K562 (cell line): ENCODE data around the gene AGPAT2. TPM values are rescaled to one million over a fixed set of nuclear protein-coding genes. Genes with fewer than 3 reads are reported as not detected.
A peak's percentile ranks its signal among the peaks of the same experiment; 100 is the strongest.

ENCODE experiments used
- ATAC-seq: fragments of 200-7000 bp; cut with Tn5 transposase; 3 replicates; pipeline ENCODE4 v1.9.1; 2020; ENCODE audit warnings: moderate library complexity
- BruUV-seq: library from RNA; stranded (reverse); fragments of 400-500 nt; replicated peaks from 2 replicates; lab custom pipeline; 2021; lab: Mats Ljungman, UMichigan
- CTCF ChIA-PET: fragments of 300-600 bp; formaldehyde crosslinking; extraction: SDS; loops from one replicate; lab custom pipeline; 2021; ENCODE audit warnings: low intra/inter-chr PET ratio; lab: Yijun Ruan, JAX
- POLR2A ChIA-PET: fragments of 300-600, 350-650 bp; sonication (Branson Sonifier 250); formaldehyde crosslinking; extraction: SDS; loops from one replicate; lab custom pipeline; 2021; ENCODE audit warnings: antibody characterized with exemption, inconsistent platforms; lab: Yijun Ruan, JAX
- DNase-seq, 4 experiments: peaks; one replicate each; pipeline versions ENCODE4 v3.0.0 to v3.0.0-alpha.2; 2011 to 2018; ENCODE audit warnings: low spot score in 3 of 4, mixed read lengths in 3 of 4; ENCODE audit errors: extremely low read depth in 1 of 4
- FAIRE-seq: peaks from 2 replicates; lab custom pipeline; 2011; peaks lifted over from hg19 to GRCh38; lab: Jason Lieb, UNC
- H2AFZ ChIP-seq: 2 replicates; pipeline ENCODE4 v1.6.0; 2011; ENCODE audit warnings: low read depth, low read length, control low read depth, inconsistent platforms
- H3K27ac ChIP-seq: fragments of 200-600 bp; 3 replicates; pipeline ENCODE4 v1.8.0; 2011; ENCODE audit warnings: low read depth, mild to moderate bottlenecking, control low read depth, inconsistent platforms, low read length, moderate library complexity, mixed read lengths; ENCODE audit errors: extremely low read depth
- H3K27me3 ChIP-seq, 2 experiments: fragments of 300-600 bp in 1 of 2; 2 replicates in 1 of 2; 3 replicates in 1 of 2; pipeline versions ENCODE4 v1.6.0 to v1.8.0; 2011; ENCODE audit warnings: inconsistent platforms in 2 of 2, low read length in 2 of 2, mild to moderate bottlenecking in 1 of 2, mixed read lengths in 1 of 2, moderate library complexity in 1 of 2; ENCODE audit not compliant: control insufficient read depth in 2 of 2, insufficient read depth in 2 of 2
- H3K36me3 ChIP-seq: fragments of 300-600 bp; 3 replicates; pipeline ENCODE4 v1.8.0; 2011; ENCODE audit warnings: mild to moderate bottlenecking, low read length, inconsistent platforms; ENCODE audit not compliant: control insufficient read depth, insufficient read depth
- H3K4me1 ChIP-seq, 2 experiments: fragments of 200-600 bp in 1 of 2; replicated peaks in 1 of 2; 2 replicates in 1 of 2; 3 replicates in 1 of 2; pipeline versions ENCODE4 v1.5.1 to v1.8.0; 2011; ENCODE audit warnings: inconsistent platforms in 2 of 2, low read length in 2 of 2, mild to moderate bottlenecking in 1 of 2, mixed read lengths in 1 of 2, moderate library complexity in 1 of 2; ENCODE audit not compliant: control insufficient read depth in 2 of 2, insufficient read depth in 2 of 2
- H3K4me2 ChIP-seq: 2 replicates; pipeline ENCODE4 v1.6.1; 2011; ENCODE audit warnings: low read length, control low read depth, inconsistent platforms, mixed read lengths; ENCODE audit not compliant: insufficient read depth
- H3K4me3 ChIP-seq: fragments of 200-600 bp; sonication (generic), shearing (Covaris generic); 2 replicates; pipeline ENCODE4 v1.5.1; 2016; ENCODE audit warnings: control low read depth, inconsistent platforms
- H3K79me2 ChIP-seq: fragments of 200-600 bp; 3 replicates; pipeline ENCODE4 v1.8.0; 2011; ENCODE audit warnings: low read length, inconsistent platforms; ENCODE audit not compliant: control insufficient read depth, insufficient read depth
- H3K9ac ChIP-seq, 2 experiments: 2 replicates each; pipeline versions ENCODE4 v1.6.0 to v1.6.1; 2011; ENCODE audit warnings: low read depth in 2 of 2, low read length in 2 of 2, control low read depth in 1 of 2, inconsistent platforms in 1 of 2, mild to moderate bottlenecking in 1 of 2, mixed read lengths in 1 of 2; ENCODE audit not compliant: insufficient read depth in 1 of 2
- H3K9me1 ChIP-seq: one replicate; pipeline ENCODE4 v1.6.0; 2011; ENCODE audit warnings: inconsistent platforms, mild to moderate bottlenecking, low read length, moderate library complexity; ENCODE audit not compliant: control insufficient read depth, insufficient read depth
- H3K9me3 ChIP-seq: replicated peaks from 2 replicates; pipeline ENCODE4 v1.5.1; 2011; ENCODE audit warnings: low read depth, low read length, inconsistent platforms; ENCODE audit not compliant: control insufficient read depth, insufficient read depth
- H4K20me1 ChIP-seq: replicated peaks from 2 replicates; pipeline ENCODE4 v1.6.1; 2011; ENCODE audit warnings: low read length, inconsistent platforms, mixed read lengths; ENCODE audit not compliant: control insufficient read depth, insufficient read depth
- POLR2G ChIP-seq: fragments of 200-400 bp; formaldehyde crosslinking; IDR thresholded peaks from 2 replicates; pipeline ENCODE4 v1.6.1; 2017; ENCODE audit warnings: low read depth, mild to moderate bottlenecking, antibody characterized with exemption, low read length, moderate library complexity
- ZNF121 ChIP-seq: sonication (generic); formaldehyde crosslinking; conservative IDR thresholded peaks from 2 replicates; pipeline ENCODE4 v1.8.0; 2022; ENCODE audit warnings: missing genetic modification reagents
- ZNF165 ChIP-seq: fragments of 250-450 bp; sonication (Bioruptor Pico); IDR thresholded peaks from 2 replicates; pipeline ENCODE4 v1.4.0; 2020; ENCODE audit warnings: borderline replicate concordance
- WGBS: fragments of 100-300 bp; shearing (Covaris generic); methylation state at CpG from one replicate; pipeline ENCODE4 v1.1.6; 2016; ENCODE audit warnings: low coverage, mixed read lengths; ENCODE audit not compliant: insufficient coverage; ENCODE audit errors: missing lambda C conversion rate; 5-methylcytosine and 5-hydroxymethylcytosine counted together
- in situ Hi-C: fragments of 300-500 bp; cut with MboI; formaldehyde crosslinking; loops from 4 replicates; pipeline ENCODE4 v1.15.0; 2018; ENCODE audit warnings: inconsistent platforms, mixed read lengths
- intact Hi-C: fragments of 100-400 bp; cut with micrococcal nuclease; formaldehyde crosslinking; loops from 2 replicates; pipeline ENCODE4 v1.14.2; 2022
- polyA plus RNA-seq, 8 experiments: library from polyadenylated mRNA; depleted of rRNA in 4 of 8; stranded (reverse) in 5 of 8; unstranded in 3 of 8; fragments of >200 nt; fragmentation: Nextera tagmentation in 2 of 8; fragmentation: Illumina TruSeq in 1 of 8; extraction: Ambion mirVana in 2 of 8; extraction: Trizol in 1 of 8; gene quantifications; 2 replicates each; pipeline versions ENCODE4 v1.2.1 to v1.2.3, GENCODE V29; 2011 to 2014; ENCODE audit warnings: inconsistent platforms in 1 of 8, missing spikeins in 1 of 8
- total RNA-seq, 7 experiments: library from RNA; depleted of rRNA in 6 of 7; stranded (reverse); fragments of >200 nt in 6 of 7; fragmentation: Illumina TruSeq in 2 of 7; extraction: Trizol in 2 of 7; gene quantifications; 2 replicates each; pipeline versions ENCODE4 v1.2.1 to v1.2.3, GENCODE V29; 2011 to 2021; ENCODE audit warnings: low replicate concordance in 1 of 7

AGPAT2 gene
- total and polyA plus RNA-seq, 9 of the 15 experiments (the other 6 are each of a cell fraction or from before 2014, with no cell fraction given): 0.13 to 54.5 (median 23.9) TPM

- DNase-seq (no peak), ATAC-seq (no peak), FAIRE-seq (no peak)
- peaks cover 10% of the 10 kb centered on the region; the same call in 1 of the 2 replicates for H4K20me1 ChIP-seq
- TF ChIP-seq POLR2G (peak; percentile 66), ZNF121 (CRISPR knock-in tag) (no peak)
- CTCF ChIA-PET: no interaction called here
- intact Hi-C loops: no loop called here
- 79% methylated on average over 7 of the region's 16 CpGs for WGBS
- no peaks in the 10 kb centered on the region for H3K9me3 ChIP-seq
- peaks cover 12% of the 10 kb centered on the region for H3K79me2 ChIP-seq
- H3K9me1 ChIP-seq: no peaks in the 10 kb centered on the region
- H3K4me1 ChIP-seq: peaks cover 10 to 83% of the 10 kb centered on the region in 2 experiments; a peak in 4 of 5 replicates
- H3K36me3 ChIP-seq: peaks cover 22% of the 10 kb centered on the region; the same call in 1 of the 3 replicates
- in situ Hi-C loops: no loop called here
- no TSS peak for BruUV-seq
- H3K4me2 ChIP-seq: no peak overlapping the region
- H2AFZ ChIP-seq: no peak overlapping the region
- no peaks in the 10 kb centered on the region for H3K27me3 ChIP-seq
- no peak overlapping the region for H3K27ac ChIP-seq
- POLR2A ChIA-PET: interaction anchor here (0.8 to 3.7 kb wide), 3 partner anchors 8 to 12 kb away, joined by 3 to 31 read pairs (median 7); no protein-coding TSS in a partner anchor
- no peak overlapping the region for H3K4me3 ChIP-seq
- H3K9ac ChIP-seq: peak overlapping the region in 1 of 2 experiments; percentile 68; a peak in 2 of 4 replicates
Measured at GRCh38 chr9:136717399-136717798, 30.1 kb upstream of the AGPAT2 start.

GRCh38 chr9:136714893-136715274, 27.6 kb upstream of the AGPAT2 start:
- Histone ChIP-seq H3K79me2 (peaks cover 12% of the 10 kb centered on the region), H3K9ac (peak overlapping the region in 1 of 2 experiments; percentile 76; a peak in 2 of 4 replicates), H4K20me1 (no peaks in the 10 kb centered on the region), H3K4me1 (peaks cover 10 to 70% of the 10 kb centered on the region in 2 experiments; a peak in 4 of 5 replicates), H3K36me3 (peaks cover 4% of the 10 kb centered on the region; the same call in 1 of the 3 replicates), H3K27me3 (no peaks in the 10 kb centered on the region), H3K9me1 (no peaks in the 10 kb centered on the region)
- POLR2A ChIA-PET: interaction anchor here (0.7 to 3.7 kb wide), 4 partner anchors 9 to 13 kb away, joined by 3 to 44 read pairs (median 18); no protein-coding TSS in a partner anchor
- no TSS peak for BruUV-seq
- WGBS: 63% methylated on average over 8 of the region's 8 CpGs
- ATAC-seq (no peak), FAIRE-seq (no peak)
- intact Hi-C loops: no loop called here
- CTCF ChIA-PET: no interaction called here
- TF ChIP-seq ZNF165 (CRISPR knock-in tag): no peak
- peak; percentile 17; the same call in 1 of the 2 replicates for TF ChIP-seq POLR2G
- TF ChIP-seq, all 486 proteins: peak for 1
- H3K4me2 ChIP-seq: no peak overlapping the region
- DNase-seq: no peak
- no peak overlapping the region for H2AFZ ChIP-seq
- H3K27ac ChIP-seq: no peak overlapping the region
- no peaks in the 10 kb centered on the region for H3K9me3 ChIP-seq
- H3K4me3 ChIP-seq: no peak overlapping the region
- in situ Hi-C loops: no loop called here
